WTC11 (cell line): ENCODE data around the gene SCD5. TPM values are rescaled to one million over a fixed set of nuclear protein-coding genes. Genes with fewer than 3 reads are reported as not detected.

Experiments used
- ATAC-seq: fragments of 200-7000 bp; cut with Tn5 transposase; 2 replicates; pipeline ENCODE4 v1.10.0; 2021; ENCODE audit warnings: mild to moderate bottlenecking, moderate library complexity
- CTCF ChIA-PET: fragments of 300-600 bp; sonication (Branson Sonifier 250); formaldehyde crosslinking; loops from one replicate; lab custom pipeline; 2021; ENCODE audit warnings: antibody characterized with exemption; lab: Charles Lee
- POLR2A ChIA-PET: fragments of 350-600 bp; sonication (Branson Sonifier 250); formaldehyde crosslinking; loops from one replicate; lab custom pipeline; 2021; ENCODE audit warnings: antibody characterized with exemption; lab: Charles Lee
- DNase-seq: peaks from one replicate; pipeline ENCODE4 v3.0.0; 2021; ENCODE audit warnings: low spot score
- H3K27ac Mint-ChIP-seq: 2 replicates; pipeline ENCODE4 v1.8.0; 2021; ENCODE audit warnings: mixed read lengths
- H3K27me3 Mint-ChIP-seq: 2 replicates; pipeline ENCODE4 v1.8.0; 2021; ENCODE audit warnings: low read depth, mild to moderate bottlenecking, moderate library complexity, mixed read lengths
- H3K36me3 Mint-ChIP-seq: 2 replicates; pipeline ENCODE4 v1.8.0; 2021; ENCODE audit warnings: mixed read lengths
- H3K4me1 Mint-ChIP-seq: 2 replicates; pipeline ENCODE4 v1.8.0; 2022; ENCODE audit warnings: mixed read lengths
- H3K4me3 Mint-ChIP-seq: 2 replicates; pipeline ENCODE4 v1.8.0; 2021; ENCODE audit warnings: mild to moderate bottlenecking, moderate library complexity, mixed read lengths
- H3K9me3 Mint-ChIP-seq: 2 replicates; pipeline ENCODE4 v1.8.0; 2021; ENCODE audit warnings: mixed read lengths
- CBFB ChIP-seq: sonication (generic); formaldehyde crosslinking; IDR thresholded peaks from 2 replicates; pipeline ENCODE4 v1.8.1; 2022; ENCODE audit warnings: mild to moderate bottlenecking, low read depth, missing genetic modification reagents
- CREB1 ChIP-seq: sonication (generic); formaldehyde crosslinking; IDR thresholded peaks from 2 replicates; pipeline ENCODE4 v1.8.0; 2023; ENCODE audit warnings: mild to moderate bottlenecking, missing genetic modification reagents
- EMX1 ChIP-seq: fragments of 250-450 bp; sonication (Bioruptor Pico); IDR thresholded peaks from 2 replicates; pipeline ENCODE4 v1.8.0; 2021; ENCODE audit warnings: mild to moderate bottlenecking
- ETV6 ChIP-seq: sonication (generic); formaldehyde crosslinking; IDR thresholded peaks from 2 replicates; pipeline ENCODE4 v1.8.1; 2022; ENCODE audit warnings: mild to moderate bottlenecking, missing genetic modification reagents
- FOXP1 ChIP-seq: sonication (generic); formaldehyde crosslinking; IDR thresholded peaks from 2 replicates; pipeline ENCODE4 v1.8.0; 2022; ENCODE audit warnings: missing genetic modification reagents, mild to moderate bottlenecking, moderate library complexity, borderline replicate concordance
- GABPB1 ChIP-seq: sonication (generic); formaldehyde crosslinking; IDR thresholded peaks from 2 replicates; pipeline ENCODE4 v1.8.1; 2023; ENCODE audit warnings: mild to moderate bottlenecking, missing genetic modification reagents
- GRHL2 ChIP-seq: fragments of 250-450 bp; sonication (Bioruptor Pico); IDR thresholded peaks from 2 replicates; pipeline ENCODE4 v1.8.0; 2022; ENCODE audit warnings: mild to moderate bottlenecking, moderate library complexity; ENCODE audit not compliant: insufficient replicate concordance, severe bottlenecking
- HMGA2 ChIP-seq: fragments of 250-450 bp; sonication (Bioruptor Pico); IDR thresholded peaks from 2 replicates; pipeline ENCODE4 v1.4.0; 2021; ENCODE audit warnings: mild to moderate bottlenecking, moderate library complexity
- IRF2 ChIP-seq: sonication (generic); formaldehyde crosslinking; IDR thresholded peaks from 2 replicates; pipeline ENCODE4 v1.8.0; 2022; ENCODE audit warnings: low read depth, missing genetic modification reagents, borderline replicate concordance
- JAZF1 ChIP-seq: fragments of 250-450 bp; sonication (Bioruptor Pico); IDR thresholded peaks from 2 replicates; pipeline ENCODE4 v1.9.0; 2021; ENCODE audit warnings: moderate library complexity, mild to moderate bottlenecking, inconsistent platforms
- MXD4 ChIP-seq: fragments of 250-450 bp; sonication (Bioruptor Pico); IDR thresholded peaks from 2 replicates; pipeline ENCODE4 v1.8.0; 2021; ENCODE audit warnings: mild to moderate bottlenecking, moderate library complexity, borderline replicate concordance
- OVOL2 ChIP-seq: fragments of 250-450 bp; sonication (Bioruptor Pico); IDR thresholded peaks from 2 replicates; pipeline ENCODE4 v1.9.0; 2021; ENCODE audit warnings: mild to moderate bottlenecking, borderline replicate concordance
- TCF7 ChIP-seq: sonication (generic); formaldehyde crosslinking; IDR thresholded peaks from 2 replicates; pipeline ENCODE4 v1.8.0; 2022; ENCODE audit warnings: mild to moderate bottlenecking, low read depth, missing genetic modification reagents, moderate library complexity
- TP53 ChIP-seq: sonication (generic); formaldehyde crosslinking; IDR thresholded peaks from 2 replicates; pipeline ENCODE4 v1.8.1; 2023; ENCODE audit warnings: mild to moderate bottlenecking, missing genetic modification reagents
- ZNF219 ChIP-seq: sonication (generic); formaldehyde crosslinking; IDR thresholded peaks from 2 replicates; pipeline ENCODE4 v1.8.0; 2023; ENCODE audit warnings: missing genetic modification reagents, mild to moderate bottlenecking, borderline replicate concordance
- ZNF232 ChIP-seq: sonication (generic); formaldehyde crosslinking; IDR thresholded peaks from 2 replicates; pipeline ENCODE4 v1.8.0; 2022; ENCODE audit warnings: mild to moderate bottlenecking, missing genetic modification reagents
- ZNF263 ChIP-seq: sonication (generic); formaldehyde crosslinking; IDR thresholded peaks from 2 replicates; pipeline ENCODE4 v1.8.1; 2022; ENCODE audit warnings: low read depth, mild to moderate bottlenecking, moderate library complexity, missing genetic modification reagents
- ZNF416 ChIP-seq: fragments of 250-450 bp; sonication (Bioruptor Pico); IDR thresholded peaks from 2 replicates; pipeline ENCODE4 v1.9.0; 2021; ENCODE audit warnings: mild to moderate bottlenecking, inconsistent platforms
- ZNF423 ChIP-seq: fragments of 250-450 bp; sonication (Bioruptor Pico); IDR thresholded peaks from 2 replicates; pipeline ENCODE4 v2.1.2; 2022; ENCODE audit warnings: mild to moderate bottlenecking, moderate library complexity
- total RNA-seq: library from RNA; stranded (reverse); gene quantifications from 3 replicates; pipeline ENCODE4 v1.2.3, GENCODE V29; 2021
- TF ChIP-seq, protein P1 (sequence below): sonication (generic); formaldehyde crosslinking; IDR thresholded peaks from 2 replicates; pipeline ENCODE4 v1.8.1; 2022; ENCODE audit warnings: low read depth, mild to moderate bottlenecking, moderate library complexity, missing genetic modification reagents, borderline replicate concordance
- TF ChIP-seq, protein P2 (sequence below): sonication (generic); formaldehyde crosslinking; IDR thresholded peaks from 2 replicates; pipeline ENCODE4 v1.8.0; 2022; ENCODE audit warnings: mild to moderate bottlenecking, missing genetic modification reagents
- TF ChIP-seq, protein P3 (sequence below): sonication (generic); formaldehyde crosslinking; conservative IDR thresholded peaks from 2 replicates; pipeline ENCODE4 v1.8.1; 2023; ENCODE audit warnings: mild to moderate bottlenecking, low read depth, missing genetic modification reagents, moderate library complexity
- TF ChIP-seq, protein P4 (sequence below): sonication (generic); formaldehyde crosslinking; IDR thresholded peaks from 2 replicates; pipeline ENCODE4 v1.8.1; 2023; ENCODE audit warnings: mild to moderate bottlenecking, missing genetic modification reagents
- TF ChIP-seq, protein P5 (sequence below): sonication (generic); formaldehyde crosslinking; IDR thresholded peaks from 2 replicates; pipeline ENCODE4 v1.8.0; 2022; ENCODE audit warnings: mild to moderate bottlenecking, missing genetic modification reagents
- TF ChIP-seq, protein P6 (sequence below): sonication (generic); formaldehyde crosslinking; IDR thresholded peaks from 2 replicates; pipeline ENCODE4 v1.8.1; 2023; ENCODE audit warnings: mild to moderate bottlenecking, missing genetic modification reagents, moderate library complexity

The SCD5 gene
- total RNA-seq, 1 experiment from 2014 or later = 6.3 TPM

DNA sequence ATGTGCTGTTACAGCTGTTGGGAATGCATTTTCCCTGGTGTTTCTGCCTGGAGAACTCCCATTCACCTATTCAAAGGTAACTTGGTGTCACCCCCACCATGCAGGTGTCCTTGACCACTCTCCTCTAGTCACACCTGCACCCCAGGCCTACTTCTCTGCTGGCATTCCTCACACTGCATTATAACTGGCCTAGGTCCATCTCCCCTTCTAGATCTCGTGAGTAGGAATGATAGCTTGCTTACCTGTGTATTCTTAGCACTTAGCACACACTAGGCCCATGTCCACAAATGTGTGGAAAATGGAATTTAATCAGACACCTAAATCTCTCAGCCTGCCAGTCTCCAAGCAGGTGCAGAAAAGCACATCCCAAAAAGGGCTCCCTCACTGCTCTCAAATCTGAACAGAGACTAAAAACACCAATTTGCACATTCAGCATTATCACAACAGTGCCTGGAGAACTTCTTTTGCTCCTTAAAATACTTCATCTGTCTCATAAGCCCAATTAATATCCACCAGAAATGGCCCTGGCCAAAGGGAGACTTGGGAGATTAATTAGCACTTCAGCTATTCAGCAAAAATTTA lies 18.3 kb downstream of the SCD5 start:
- POLR2A ChIA-PET = interaction anchor here (0.9 kb wide), 1 partner anchor 20 kb away, joined by 3 read pairs; no protein-coding TSS in a partner anchor
- no peak for DNase-seq
- Mint-ChIP-seq H3K27ac (no peak overlapping the region), H3K27me3 (peaks cover 70% of the 10 kb centered on the region), H3K4me3 (no peak overlapping the region), H3K9me3 (no peaks in the 10 kb centered on the region), H3K4me1 (peaks cover 42% of the 10 kb centered on the region), H3K36me3 (no peaks in the 10 kb centered on the region; the same call in 1 of the 2 replicates)
- CTCF ChIA-PET = interaction anchor here (0.6 kb wide), 1 partner anchor 227 kb away, joined by 4 read pairs; no protein-coding TSS in a partner anchor
- TF ChIP-seq CBFB (no peak), ETV6 (CRISPR knock-in tag) (no peak), EMX1 (CRISPR knock-in tag) (no peak), HMGA2 (CRISPR knock-in tag) (no peak), GABPB1 (CRISPR knock-in tag) (no peak), IRF2 (CRISPR knock-in tag) (no peak), TP53 (no peak), ZNF232 (CRISPR knock-in tag) (no peak), ZNF416 (CRISPR knock-in tag) (no peak), FOXP1 (CRISPR knock-in tag) (no peak), ZNF423 (no peak), GRHL2 (CRISPR knock-in tag) (no peak), JAZF1 (CRISPR knock-in tag) (no peak), CREB1 (no peak)
- TF ChIP-seq, protein P1, sequence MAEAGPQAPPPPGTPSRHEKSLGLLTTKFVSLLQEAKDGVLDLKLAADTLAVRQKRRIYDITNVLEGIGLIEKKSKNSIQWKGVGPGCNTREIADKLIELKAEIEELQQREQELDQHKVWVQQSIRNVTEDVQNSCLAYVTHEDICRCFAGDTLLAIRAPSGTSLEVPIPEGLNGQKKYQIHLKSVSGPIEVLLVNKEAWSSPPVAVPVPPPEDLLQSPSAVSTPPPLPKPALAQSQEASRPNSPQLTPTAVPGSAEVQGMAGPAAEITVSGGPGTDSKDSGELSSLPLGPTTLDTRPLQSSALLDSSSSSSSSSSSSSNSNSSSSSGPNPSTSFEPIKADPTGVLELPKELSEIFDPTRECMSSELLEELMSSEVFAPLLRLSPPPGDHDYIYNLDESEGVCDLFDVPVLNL (CRISPR knock-in tag) = no peak
- TF ChIP-seq, protein P2, sequence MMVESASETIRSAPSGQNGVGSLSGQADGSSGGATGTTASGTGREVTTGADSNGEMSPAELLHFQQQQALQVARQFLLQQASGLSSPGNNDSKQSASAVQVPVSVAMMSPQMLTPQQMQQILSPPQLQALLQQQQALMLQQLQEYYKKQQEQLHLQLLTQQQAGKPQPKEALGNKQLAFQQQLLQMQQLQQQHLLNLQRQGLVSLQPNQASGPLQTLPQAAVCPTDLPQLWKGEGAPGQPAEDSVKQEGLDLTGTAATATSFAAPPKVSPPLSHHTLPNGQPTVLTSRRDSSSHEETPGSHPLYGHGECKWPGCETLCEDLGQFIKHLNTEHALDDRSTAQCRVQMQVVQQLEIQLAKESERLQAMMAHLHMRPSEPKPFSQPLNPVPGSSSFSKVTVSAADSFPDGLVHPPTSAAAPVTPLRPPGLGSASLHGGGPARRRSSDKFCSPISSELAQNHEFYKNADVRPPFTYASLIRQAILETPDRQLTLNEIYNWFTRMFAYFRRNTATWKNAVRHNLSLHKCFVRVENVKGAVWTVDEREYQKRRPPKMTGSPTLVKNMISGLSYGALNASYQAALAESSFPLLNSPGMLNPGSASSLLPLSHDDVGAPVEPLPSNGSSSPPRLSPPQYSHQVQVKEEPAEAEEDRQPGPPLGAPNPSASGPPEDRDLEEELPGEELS (CRISPR knock-in tag) = no peak
- TF ChIP-seq, protein P3, sequence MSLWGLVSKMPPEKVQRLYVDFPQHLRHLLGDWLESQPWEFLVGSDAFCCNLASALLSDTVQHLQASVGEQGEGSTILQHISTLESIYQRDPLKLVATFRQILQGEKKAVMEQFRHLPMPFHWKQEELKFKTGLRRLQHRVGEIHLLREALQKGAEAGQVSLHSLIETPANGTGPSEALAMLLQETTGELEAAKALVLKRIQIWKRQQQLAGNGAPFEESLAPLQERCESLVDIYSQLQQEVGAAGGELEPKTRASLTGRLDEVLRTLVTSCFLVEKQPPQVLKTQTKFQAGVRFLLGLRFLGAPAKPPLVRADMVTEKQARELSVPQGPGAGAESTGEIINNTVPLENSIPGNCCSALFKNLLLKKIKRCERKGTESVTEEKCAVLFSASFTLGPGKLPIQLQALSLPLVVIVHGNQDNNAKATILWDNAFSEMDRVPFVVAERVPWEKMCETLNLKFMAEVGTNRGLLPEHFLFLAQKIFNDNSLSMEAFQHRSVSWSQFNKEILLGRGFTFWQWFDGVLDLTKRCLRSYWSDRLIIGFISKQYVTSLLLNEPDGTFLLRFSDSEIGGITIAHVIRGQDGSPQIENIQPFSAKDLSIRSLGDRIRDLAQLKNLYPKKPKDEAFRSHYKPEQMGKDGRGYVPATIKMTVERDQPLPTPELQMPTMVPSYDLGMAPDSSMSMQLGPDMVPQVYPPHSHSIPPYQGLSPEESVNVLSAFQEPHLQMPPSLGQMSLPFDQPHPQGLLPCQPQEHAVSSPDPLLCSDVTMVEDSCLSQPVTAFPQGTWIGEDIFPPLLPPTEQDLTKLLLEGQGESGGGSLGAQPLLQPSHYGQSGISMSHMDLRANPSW (CRISPR knock-in tag) = no peak
- TF ChIP-seq, protein P4, sequence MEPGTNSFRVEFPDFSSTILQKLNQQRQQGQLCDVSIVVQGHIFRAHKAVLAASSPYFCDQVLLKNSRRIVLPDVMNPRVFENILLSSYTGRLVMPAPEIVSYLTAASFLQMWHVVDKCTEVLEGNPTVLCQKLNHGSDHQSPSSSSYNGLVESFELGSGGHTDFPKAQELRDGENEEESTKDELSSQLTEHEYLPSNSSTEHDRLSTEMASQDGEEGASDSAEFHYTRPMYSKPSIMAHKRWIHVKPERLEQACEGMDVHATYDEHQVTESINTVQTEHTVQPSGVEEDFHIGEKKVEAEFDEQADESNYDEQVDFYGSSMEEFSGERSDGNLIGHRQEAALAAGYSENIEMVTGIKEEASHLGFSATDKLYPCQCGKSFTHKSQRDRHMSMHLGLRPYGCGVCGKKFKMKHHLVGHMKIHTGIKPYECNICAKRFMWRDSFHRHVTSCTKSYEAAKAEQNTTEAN (CRISPR knock-in tag) = no peak
- ATAC-seq = no peak

DNA sequence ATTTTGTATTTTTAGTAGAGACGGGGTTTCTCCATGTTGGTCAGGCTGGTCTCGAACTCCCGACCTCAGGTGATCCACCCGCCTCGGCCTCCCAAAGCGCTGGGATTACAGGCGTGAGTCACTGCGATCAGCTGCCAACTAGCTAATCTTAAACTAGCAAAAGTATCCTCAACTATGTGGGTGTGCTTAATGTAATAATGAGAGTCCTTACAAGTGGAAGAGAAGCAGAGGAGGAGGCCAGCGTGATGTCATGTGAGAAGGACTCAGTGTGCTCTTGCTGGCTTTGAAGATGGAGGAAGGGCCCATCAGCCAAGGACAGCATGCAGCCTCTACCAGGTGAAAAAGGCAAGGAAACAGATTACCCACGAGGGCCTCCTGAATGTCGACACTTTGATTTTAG lies 19.6 kb downstream of the SCD5 start:
- no peaks in the 10 kb centered on the region; the same call in 1 of the 2 replicates for H3K36me3 Mint-ChIP-seq
- POLR2A ChIA-PET = no interaction called here
- no peak for DNase-seq
- H3K9me3 Mint-ChIP-seq = no peaks in the 10 kb centered on the region
- peaks cover 30% of the 10 kb centered on the region for H3K4me1 Mint-ChIP-seq
- H3K27ac Mint-ChIP-seq = no peak overlapping the region
- H3K4me3 Mint-ChIP-seq = no peak overlapping the region
- CTCF ChIA-PET = interaction anchor here (0.6 kb wide), 1 partner anchor 20 kb away, joined by 3 read pairs; no protein-coding TSS in a partner anchor
- H3K27me3 Mint-ChIP-seq = peaks cover 60% of the 10 kb centered on the region
- ATAC-seq = no peak
- no peak for TF ChIP-seq MXD4 (CRISPR knock-in tag)
- no peak for TF ChIP-seq EMX1 (CRISPR knock-in tag)
- TF ChIP-seq ZNF219 = no peak
- TF ChIP-seq, protein P5, sequence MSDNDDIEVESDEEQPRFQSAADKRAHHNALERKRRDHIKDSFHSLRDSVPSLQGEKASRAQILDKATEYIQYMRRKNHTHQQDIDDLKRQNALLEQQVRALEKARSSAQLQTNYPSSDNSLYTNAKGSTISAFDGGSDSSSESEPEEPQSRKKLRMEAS (CRISPR knock-in tag) = no peak
- no peak for TF ChIP-seq OVOL2 (CRISPR knock-in tag)
- TF ChIP-seq ZNF263 (CRISPR knock-in tag) = no peak
- TF ChIP-seq TCF7 (CRISPR knock-in tag) = no peak
- no peak for TF ChIP-seq TP53
- TF ChIP-seq, protein P6, sequence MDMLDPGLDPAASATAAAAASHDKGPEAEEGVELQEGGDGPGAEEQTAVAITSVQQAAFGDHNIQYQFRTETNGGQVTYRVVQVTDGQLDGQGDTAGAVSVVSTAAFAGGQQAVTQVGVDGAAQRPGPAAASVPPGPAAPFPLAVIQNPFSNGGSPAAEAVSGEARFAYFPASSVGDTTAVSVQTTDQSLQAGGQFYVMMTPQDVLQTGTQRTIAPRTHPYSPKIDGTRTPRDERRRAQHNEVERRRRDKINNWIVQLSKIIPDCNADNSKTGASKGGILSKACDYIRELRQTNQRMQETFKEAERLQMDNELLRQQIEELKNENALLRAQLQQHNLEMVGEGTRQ (CRISPR knock-in tag) = no peak
